Measurements from ENCODE around the gene RUBCN. TPM values are rescaled to one million over a fixed set of nuclear protein-coding genes. Genes with fewer than 3 reads are reported as not detected.
"Not testable (repeated sequence)": the region's sequence is repeated elsewhere in the genome, so short reads cannot be mapped to it uniquely, and the experiment has no call there.

RUBCN gene
- total and polyA plus RNA-seq, 11 donors = 14.9 to 53.4 (median 36.9) TPM

GRCh38 chr3:197718891-197719290, 17.8 kb downstream of the RUBCN start:
- 87 to 89% (median 88%) methylated on average over 8 of the region's 8 CpGs for WGBS, 4 donors
- Histone ChIP-seq H3K27ac (peak overlapping the region in 1 of 12 donors; percentile 5), H3K4me1 (peaks cover 0 to 18% (median 1%) of the 10 kb centered on the region in 12 donors), H3K4me3 (no peak overlapping the region), H3K36me3 (peaks cover 0 to 39% (median 16%) of the 10 kb centered on the region in 9 donors), H3K27me3 (no peaks in the 10 kb centered on the region), H3K9me3 (peaks cover 0 to 17% (median 5%) of the 10 kb centered on the region in 12 donors)
- peak in 2 of 4 donors; percentile 39 to 59 for ATAC-seq
- TF ChIP-seq, protein P1, sequence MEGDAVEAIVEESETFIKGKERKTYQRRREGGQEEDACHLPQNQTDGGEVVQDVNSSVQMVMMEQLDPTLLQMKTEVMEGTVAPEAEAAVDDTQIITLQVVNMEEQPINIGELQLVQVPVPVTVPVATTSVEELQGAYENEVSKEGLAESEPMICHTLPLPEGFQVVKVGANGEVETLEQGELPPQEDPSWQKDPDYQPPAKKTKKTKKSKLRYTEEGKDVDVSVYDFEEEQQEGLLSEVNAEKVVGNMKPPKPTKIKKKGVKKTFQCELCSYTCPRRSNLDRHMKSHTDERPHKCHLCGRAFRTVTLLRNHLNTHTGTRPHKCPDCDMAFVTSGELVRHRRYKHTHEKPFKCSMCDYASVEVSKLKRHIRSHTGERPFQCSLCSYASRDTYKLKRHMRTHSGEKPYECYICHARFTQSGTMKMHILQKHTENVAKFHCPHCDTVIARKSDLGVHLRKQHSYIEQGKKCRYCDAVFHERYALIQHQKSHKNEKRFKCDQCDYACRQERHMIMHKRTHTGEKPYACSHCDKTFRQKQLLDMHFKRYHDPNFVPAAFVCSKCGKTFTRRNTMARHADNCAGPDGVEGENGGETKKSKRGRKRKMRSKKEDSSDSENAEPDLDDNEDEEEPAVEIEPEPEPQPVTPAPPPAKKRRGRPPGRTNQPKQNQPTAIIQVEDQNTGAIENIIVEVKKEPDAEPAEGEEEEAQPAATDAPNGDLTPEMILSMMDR (IDR thresholded peaks at IDR 0.05) = no peak
- no peak for TF ChIP-seq POLR2A (IDR thresholded peaks at IDR 0.05)
- intact Hi-C loops (cut with DNase I) = loop anchor here in 1 of 10 donors (10.0 kb wide), 1 partner anchor 76 kb away; the partner anchor contains the start of gene LRCH3
- DNase-seq = no peak

- no peaks in the 10 kb centered on the region for H3K27me3 ChIP-seq
- H3K4me1 ChIP-seq = peaks cover 0 to 33% (median 20%) of the 10 kb centered on the region in 12 donors
- ATAC-seq = no peak
- intact Hi-C loops (cut with DNase I) = loop anchor here in 5 of 10 donors (5.0 to 10.0 kb wide), 3 partner anchors 33 to 81 kb away; partner anchors contain the start of genes FYTTD1 (in 3 of the 5) and LRCH3 (in 1 of the 5)
- peak overlapping the region in 11 of 12 donors; percentile 77 to 97 (median 92) for H3K27ac ChIP-seq
- TF ChIP-seq, protein P1 (IDR thresholded peaks at IDR 0.05) = no peak
- TF ChIP-seq POLR2A (IDR thresholded peaks at IDR 0.05) = no peak
- H3K4me3 ChIP-seq = no peak overlapping the region
- H3K9me3 ChIP-seq = no peaks in the 10 kb centered on the region
- 95 to 99% (median 97%) methylated on average over 4 of the region's 4 CpGs for WGBS, 4 donors
- peaks cover 0 to 40% (median 16%) of the 10 kb centered on the region in 9 donors for H3K36me3 ChIP-seq
- DNase-seq = no peak
Observed at GRCh38 chr3:197714251-197714650, 22.5 kb downstream of the RUBCN start.

- Histone ChIP-seq H3K4me3 (peak overlapping the region in 1 of 12 donors; percentile 50), H3K27ac (peak overlapping the region; percentile 77 to 97 (median 92)), H3K27me3 (no peaks in the 10 kb centered on the region), H3K9me3 (no peaks in the 10 kb centered on the region), H3K36me3 (peaks cover 0 to 40% (median 16%) of the 10 kb centered on the region in 9 donors), H3K4me1 (peaks cover 0 to 33% (median 20%) of the 10 kb centered on the region in 12 donors)
- TF ChIP-seq, protein P1 (IDR thresholded peaks at IDR 0.05) = no peak
- no peak for TF ChIP-seq POLR2A (IDR thresholded peaks at IDR 0.05)
- WGBS, 4 donors = 44 to 49% (median 44%) methylated on average over 4 of the region's 4 CpGs
- peak in 1 of 5 donors; percentile 53 for DNase-seq
- ATAC-seq = no peak
- intact Hi-C loops (cut with DNase I) = loop anchor here in 6 of 10 donors (2.0 to 10.0 kb wide), 5 partner anchors 23 to 81 kb away; partner anchors contain the start of genes FYTTD1 (in 5 of the 6), LRCH3 (in 1 of the 6) and RUBCN (in 1 of the 6)
Observed at GRCh38 chr3:197713477-197713822, 23.3 kb downstream of the RUBCN start.

DNA sequence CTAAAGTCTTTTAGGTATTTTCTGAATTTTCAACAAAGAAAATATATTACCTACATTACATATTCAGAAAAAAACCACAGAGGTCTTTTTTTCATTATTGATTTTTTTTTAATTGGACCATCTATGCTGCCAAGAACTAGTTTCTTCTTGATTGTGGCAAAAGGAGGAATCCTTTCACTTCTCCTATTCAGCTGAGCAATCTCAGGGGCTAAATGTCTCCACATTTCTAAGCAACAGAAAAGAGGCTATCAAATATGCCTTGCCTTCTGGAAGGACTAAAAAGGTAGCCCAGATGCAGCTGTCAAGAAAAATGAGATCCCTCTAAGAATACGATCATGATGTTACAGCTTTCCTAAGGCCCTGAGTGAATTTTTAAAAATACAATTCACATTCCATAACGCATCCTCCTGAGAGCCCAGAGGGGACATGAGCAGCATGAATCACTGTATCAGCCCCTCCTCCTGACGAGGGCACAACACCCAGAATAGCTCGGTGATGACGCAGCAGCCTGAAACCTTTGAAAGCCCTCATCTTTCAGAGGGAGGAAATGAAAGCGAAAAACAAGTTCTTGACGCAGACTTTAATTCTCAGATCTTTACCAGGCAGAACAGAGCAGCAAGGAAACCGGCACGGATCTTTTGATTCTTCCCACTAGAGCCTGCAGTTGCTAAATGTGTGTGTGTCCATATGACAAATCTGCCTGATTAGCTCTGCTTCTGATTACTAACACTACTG, 24.6 kb downstream of the RUBCN start:
- no peaks in the 10 kb centered on the region for H3K27me3 ChIP-seq
- intact Hi-C loops (cut with DNase I) = loop anchor here in 7 of 10 donors (1.0 to 10.0 kb wide), 6 partner anchors 24 to 83 kb away; partner anchors contain the start of genes FYTTD1 (in 5 of the 7), RUBCN (in 2 of the 7) and LRCH3 (in 1 of the 7)
- ATAC-seq = peak; percentile 94 to 98 (median 96)
- WGBS, 4 donors = 0 to 1% (median 0%) methylated on average over 9 of the region's 9 CpGs
- H3K36me3 ChIP-seq = peaks cover 0 to 32% (median 16%) of the 10 kb centered on the region in 9 donors
- peaks cover 0 to 33% (median 20%) of the 10 kb centered on the region in 12 donors for H3K4me1 ChIP-seq
- peak; percentile 83 to 95 (median 91) for DNase-seq
- H3K4me3 ChIP-seq = peak overlapping the region in 10 of 12 donors; percentile 15 to 58 (median 47)
- TF ChIP-seq, protein P1 (IDR thresholded peaks at IDR 0.05) = peak in 1 of 12 donors; percentile 4
- TF ChIP-seq POLR2A (IDR thresholded peaks at IDR 0.05) = peak in 1 of 2 donors; percentile 71
- no peaks in the 10 kb centered on the region for H3K9me3 ChIP-seq
- H3K27ac ChIP-seq = peak overlapping the region; percentile 77 to 97 (median 92)

DNA sequence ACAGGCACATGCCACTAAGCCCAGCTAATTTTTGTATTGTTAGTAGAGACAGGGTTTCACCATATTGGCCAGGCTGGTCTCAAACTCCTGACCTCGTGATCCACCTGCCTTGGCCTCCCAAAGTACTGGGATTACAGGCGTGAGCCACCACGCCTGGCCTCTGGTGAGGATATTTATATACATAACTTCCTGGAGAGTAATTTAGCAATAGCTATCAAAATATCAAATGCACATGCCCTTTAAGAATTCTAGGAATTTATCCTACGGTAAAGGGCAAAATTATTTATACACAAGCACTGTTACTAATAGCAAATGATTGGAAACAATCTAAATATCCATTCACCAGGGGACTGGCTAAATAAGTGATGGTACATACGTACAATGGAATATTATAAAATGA, 25.7 kb downstream of the RUBCN start:
- not testable (repeated sequence) for H3K9me3 ChIP-seq, DNase-seq, H3K27me3 ChIP-seq, H3K4me3 ChIP-seq, ATAC-seq
- Histone ChIP-seq H3K4me1 (peaks cover 0 to 33% (median 20%) of the 10 kb centered on the region in 12 donors), H3K27ac (peak overlapping the region in 10 of 12 donors; percentile 77 to 97 (median 92)), H3K36me3 (peaks cover 0 to 30% (median 5%) of the 10 kb centered on the region in 9 donors)
- intact Hi-C loops (cut with DNase I) = loop anchor here in 5 of 10 donors (5.0 to 10.0 kb wide), 3 partner anchors 36 to 84 kb away; partner anchors contain the start of genes FYTTD1 (in 3 of the 5) and LRCH3 (in 1 of the 5)
- 82 to 87% (median 85%) methylated on average over 5 of the region's 5 CpGs for WGBS, 4 donors

Data from heart left ventricle (tissue), 16 donors.